ENCODE results near the gene YTHDC2.

Gene YTHDC2

DNA sequence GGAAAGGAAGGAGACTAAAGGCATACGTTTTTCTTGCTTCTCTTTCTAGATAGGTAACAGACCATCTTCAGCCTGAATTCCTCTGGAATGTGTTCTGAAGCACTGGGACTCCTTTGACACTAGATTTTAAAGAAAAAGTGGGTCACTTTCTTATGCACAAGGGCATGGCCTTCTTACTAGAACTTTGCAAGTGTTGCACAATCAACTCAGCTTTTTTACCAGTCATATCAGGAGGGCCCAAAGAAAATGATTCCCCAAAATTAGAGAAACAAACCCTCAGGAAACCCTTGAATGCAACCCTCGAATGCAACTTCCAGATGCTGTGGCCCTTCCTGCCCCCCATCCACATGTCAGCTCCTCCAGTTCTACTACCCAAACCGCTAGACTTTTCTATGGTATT is 93.9 kb downstream of the YTHDC2 start:
- DNase-seq, result no peak

DNA sequence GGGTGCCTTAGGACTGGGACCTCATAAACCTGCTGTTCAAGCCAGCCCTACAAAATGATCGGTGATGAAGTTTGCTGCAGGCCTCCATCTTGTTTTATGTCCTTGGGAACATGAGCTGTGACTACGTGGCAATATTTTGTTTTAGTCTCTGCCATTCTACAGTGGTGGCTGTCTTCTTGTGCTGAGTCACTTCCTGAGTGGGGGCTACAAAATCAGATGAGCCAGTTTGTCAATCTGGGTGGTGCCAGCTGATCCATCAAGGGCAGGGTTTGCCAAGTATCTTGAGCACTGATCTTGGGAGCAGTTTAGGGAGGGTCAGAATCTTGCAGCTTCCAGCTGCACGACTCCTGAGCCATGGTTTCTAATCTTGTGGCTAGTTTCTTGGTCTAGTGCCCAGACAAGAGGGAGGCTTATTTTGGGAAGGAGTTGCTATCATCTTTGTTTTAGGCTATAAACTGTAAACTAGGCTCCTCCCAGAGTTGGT is 94.7 kb downstream of the YTHDC2 start:
- no peak for DNase-seq

DNA sequence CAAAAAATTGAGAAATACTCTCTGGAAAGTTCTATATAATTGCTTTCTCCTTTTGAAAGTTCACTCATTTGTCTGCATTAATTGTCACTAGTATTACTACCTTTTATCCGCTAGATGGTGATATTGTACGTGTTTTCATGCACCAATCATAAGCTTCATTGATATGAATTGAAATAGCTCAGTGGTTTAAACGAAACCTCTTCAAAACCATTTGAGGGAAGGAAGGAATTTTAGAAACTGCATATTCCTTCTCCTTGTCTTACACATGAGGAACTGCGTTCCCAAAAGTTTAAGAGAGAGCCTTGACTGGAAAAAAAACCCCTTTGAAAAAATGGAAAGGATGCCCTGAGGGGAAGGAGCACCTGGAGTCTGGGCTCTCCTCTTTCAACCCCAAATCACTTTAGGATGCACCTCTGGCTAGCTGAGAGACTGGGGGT is 98.6 kb downstream of the YTHDC2 start:
- peak in 1 of 2 donors; percentile 46 for DNase-seq

DNA sequence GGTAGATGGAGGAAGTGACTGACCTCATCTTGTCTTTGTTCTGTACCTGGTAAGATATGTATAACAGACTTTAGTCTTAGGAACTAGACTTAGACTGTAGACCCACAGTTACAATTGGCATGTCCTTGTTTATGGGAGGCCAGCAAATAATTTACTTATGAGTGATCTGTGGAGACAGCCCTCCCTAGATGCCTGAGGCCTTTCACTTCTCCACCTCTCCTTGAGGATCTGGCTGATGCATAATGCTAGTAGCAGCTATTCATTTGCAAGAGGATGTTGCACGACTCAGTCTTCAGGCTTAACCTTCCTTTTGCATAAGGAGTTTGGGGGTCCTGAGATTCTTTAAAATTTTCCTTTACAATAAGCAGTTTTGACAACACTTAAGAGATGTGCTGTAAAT is 100.7 kb downstream of the YTHDC2 start:
- no peak for DNase-seq

DNA sequence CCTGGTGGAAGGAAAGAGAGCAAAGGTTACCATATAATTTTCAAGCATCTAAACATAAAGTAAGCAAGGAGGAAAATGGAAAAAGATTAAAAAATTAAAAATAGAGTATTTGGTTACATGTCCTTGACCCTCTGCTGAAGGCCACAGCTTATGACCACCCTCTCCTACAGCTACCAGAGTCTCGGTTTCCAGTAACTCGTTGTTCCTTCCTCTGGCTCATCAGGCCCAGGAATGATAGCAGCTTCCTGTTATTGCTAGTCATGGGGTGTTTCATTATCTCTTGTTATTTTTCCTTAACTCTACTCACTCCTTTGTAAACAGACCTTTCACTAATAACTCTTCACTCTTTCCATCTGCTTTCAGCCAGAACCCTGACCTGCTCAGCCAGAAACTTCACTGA is 102.2 kb downstream of the YTHDC2 start:
- no peak for DNase-seq

DNA sequence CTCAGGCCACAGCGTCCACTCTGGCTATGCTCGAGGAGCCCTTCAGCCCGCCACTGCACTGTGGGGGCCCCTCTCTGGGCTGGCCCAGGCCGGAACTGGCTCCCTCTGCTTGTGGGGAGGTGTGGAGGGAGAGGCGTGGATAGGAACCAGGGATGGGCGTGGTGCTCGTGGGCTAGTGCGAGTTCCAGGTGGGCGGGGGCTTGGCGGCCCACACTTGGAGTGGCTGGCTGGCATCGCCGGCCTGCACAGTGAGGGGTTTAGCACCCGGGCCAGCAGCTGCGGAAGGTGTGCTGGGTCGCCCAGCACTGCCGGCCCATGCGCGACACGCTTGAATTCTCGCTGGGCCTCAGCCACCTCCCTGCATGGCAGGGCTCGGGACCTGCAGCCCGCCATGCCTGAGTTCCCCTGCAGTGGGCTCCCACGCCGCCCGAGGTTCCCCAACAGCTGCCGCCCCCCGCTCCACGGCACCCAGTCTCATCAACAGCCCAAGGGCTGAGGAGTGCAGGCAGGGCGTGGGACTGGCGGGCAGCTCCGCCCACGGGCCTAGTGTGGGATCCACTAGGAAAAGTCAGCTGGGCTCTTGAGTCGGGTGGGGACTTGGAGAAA is 103.8 kb downstream of the YTHDC2 start:
- DNase-seq, result no peak

DNA sequence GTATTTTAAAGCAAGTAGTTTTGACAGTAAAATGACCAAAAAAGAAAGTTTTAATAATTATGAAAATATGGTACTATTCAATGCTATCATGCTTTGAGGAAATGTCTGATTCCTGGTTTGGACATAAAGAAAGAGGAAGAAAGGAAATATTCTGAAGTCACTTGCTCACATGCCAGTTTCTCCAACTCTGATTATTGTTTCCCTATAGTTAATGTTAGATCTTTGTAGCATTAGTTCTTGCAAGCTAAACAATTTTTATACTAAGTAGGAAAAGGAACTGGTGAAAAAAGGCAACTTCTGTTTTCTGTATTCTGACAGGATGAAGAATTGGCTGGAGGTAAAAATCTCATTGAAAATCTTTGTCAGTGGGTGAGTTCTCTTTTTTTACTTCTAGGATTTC is 119.5 kb downstream of the YTHDC2 start:
- DNase-seq, result no peak

DNA sequence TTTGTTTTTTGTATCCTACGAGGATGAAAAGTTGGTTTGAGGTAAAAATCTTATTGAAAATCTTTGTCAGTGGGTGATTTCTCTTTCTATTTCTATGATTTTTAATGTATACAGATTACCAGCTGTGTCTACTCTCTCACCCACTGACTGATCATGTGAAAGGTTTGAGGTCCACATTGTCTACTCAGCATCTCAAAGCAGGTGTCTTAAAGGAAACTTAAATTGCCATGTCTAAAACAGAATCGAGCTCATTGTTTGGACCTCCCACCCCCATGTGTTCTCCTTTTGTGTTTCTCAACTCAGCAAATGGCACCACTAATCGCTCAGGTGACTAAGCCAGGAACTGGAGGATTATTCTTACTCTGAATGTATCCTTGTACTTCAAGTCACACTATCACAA is 121.5 kb downstream of the YTHDC2 start:
- no peak for DNase-seq

GRCh38 chr5:113641715-113642114 is 128.2 kb downstream of the YTHDC2 start:
- DNase-seq, result no peak
